ENCODE data around the gene PDZRN4. TPM values are rescaled to one million over a fixed set of nuclear protein-coding genes. Genes with fewer than 3 reads are reported as not detected.
"Not testable (repeated sequence)": the region's sequence is repeated elsewhere in the genome, so short reads cannot be mapped to it uniquely, and the experiment has no call there.

Gene PDZRN4
- total and polyA plus RNA-seq, 11 donors, result 0.07 to 1.4 (median 0.12) TPM; not detected in 6

GRCh38 chr12:41612892-41613557 lies 424.9 kb downstream of the PDZRN4 start:
- DNase-seq (no peak), ATAC-seq (no peak)
- H3K4me3 ChIP-seq, result no peak overlapping the region
- no peak overlapping the region for H3K27ac ChIP-seq
- 81 to 90% (median 87%) methylated on average over 3 of the region's 3 CpGs for WGBS, 4 donors
- no peaks in the 10 kb centered on the region for H3K36me3 ChIP-seq
- intact Hi-C loops (cut with DNase I), result no loop called here
- TF ChIP-seq CTCF (IDR thresholded peaks at IDR 0.05) (no peak), POLR2A (IDR thresholded peaks at IDR 0.05) (no peak)
- no peaks in the 10 kb centered on the region for H3K27me3 ChIP-seq
- peaks cover 0 to 9% (median 0%) of the 10 kb centered on the region in 12 donors for H3K9me3 ChIP-seq
- no peaks in the 10 kb centered on the region for H3K4me1 ChIP-seq

- ATAC-seq; H3K4me1 ChIP-seq; DNase-seq; H3K27ac ChIP-seq; H3K4me3 ChIP-seq; H3K9me3 ChIP-seq; H3K27me3 ChIP-seq; intact Hi-C loops (cut with DNase I); H3K36me3 ChIP-seq: not testable (repeated sequence)
- WGBS, 4 donors, result 53 to 66% (median 60%) methylated on average over 3 of the region's 3 CpGs
Measured at GRCh38 chr12:41615174-41615573, 427.1 kb downstream of the PDZRN4 start.

- TF ChIP-seq CTCF (IDR thresholded peaks at IDR 0.05) (no peak), POLR2A (IDR thresholded peaks at IDR 0.05) (no peak)
- Histone ChIP-seq H3K27ac (no peak overlapping the region), H3K4me1 (no peaks in the 10 kb centered on the region), H3K36me3 (no peaks in the 10 kb centered on the region), H3K4me3 (no peak overlapping the region), H3K9me3 (peaks cover 0 to 21% (median 0%) of the 10 kb centered on the region in 12 donors), H3K27me3 (peaks cover 0 to 2% (median 0%) of the 10 kb centered on the region in 9 donors)
- intact Hi-C loops (cut with DNase I), result no loop called here
- no peak for ATAC-seq
- DNase-seq, result no peak
Measured at GRCh38 chr12:41619705-41620104, 431.6 kb downstream of the PDZRN4 start.

- no peak for DNase-seq
- intact Hi-C loops (cut with DNase I), result no loop called here
- TF ChIP-seq CTCF (IDR thresholded peaks at IDR 0.05) (no peak), POLR2A (IDR thresholded peaks at IDR 0.05) (no peak)
- H3K27me3 ChIP-seq, result peaks cover 0 to 2% (median 0%) of the 10 kb centered on the region in 9 donors
- no peak overlapping the region for H3K27ac ChIP-seq
- WGBS, 4 donors, result 76 to 90% (median 80%) methylated on average over 1 of the region's 1 CpG
- H3K36me3 ChIP-seq, result no peaks in the 10 kb centered on the region
- no peak for ATAC-seq
- H3K4me3 ChIP-seq, result no peak overlapping the region
- peaks cover 0 to 16% (median 0%) of the 10 kb centered on the region in 12 donors for H3K9me3 ChIP-seq
- no peaks in the 10 kb centered on the region for H3K4me1 ChIP-seq
Measured at GRCh38 chr12:41621291-41621690, 433.2 kb downstream of the PDZRN4 start.
